Amniotic epithelial cell (primary cell): ENCODE data around the gene RYK.
A peak's percentile ranks its signal among the peaks of the same experiment; 100 is the strongest.
"Not testable (repeated sequence)": the region's sequence is repeated elsewhere in the genome, so short reads cannot be mapped to it uniquely, and the experiment has no call there.

ENCODE experiments used
- DNase-seq: peaks from one replicate; pipeline ENCODE4 v3.0.0-alpha.2; 2010; ENCODE audit warnings: low read depth

RYK gene

DNA sequence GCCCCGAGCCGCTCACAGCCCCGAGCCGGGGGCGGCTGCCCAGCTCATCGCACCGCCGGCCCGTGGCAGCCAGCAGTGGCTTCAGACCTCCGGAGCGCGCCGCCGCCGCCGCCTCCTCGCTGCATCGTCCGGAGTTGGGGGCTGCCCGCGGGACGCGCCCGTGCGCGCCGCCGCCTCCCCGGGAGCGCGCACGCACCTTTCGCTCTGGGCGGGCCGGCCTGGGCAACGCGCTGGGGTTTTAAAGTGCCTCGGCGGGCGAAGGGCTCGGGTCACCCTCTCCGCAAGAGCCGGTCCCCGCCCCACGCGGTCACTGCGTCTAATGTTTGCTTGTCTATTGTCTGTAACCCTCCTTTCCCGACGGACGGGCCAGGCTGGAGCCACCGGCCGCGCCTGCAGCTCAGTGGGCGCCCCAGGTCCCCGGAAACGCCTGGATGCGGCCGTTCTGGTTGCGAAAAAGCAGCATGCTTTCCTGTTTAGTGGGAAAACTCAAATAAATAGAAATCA, at the start of gene RYK:
RYK (minus strand) TSS at position 143 of the 504 bp plus-strand sequence. CDS start 205 bp downstream, outside the sequence.
- peak; percentile 59 for DNase-seq

- no peak for DNase-seq
These were observed 49.2 kb upstream of the RYK start for GRCh38 chr3:134299888-134300206.

DNA sequence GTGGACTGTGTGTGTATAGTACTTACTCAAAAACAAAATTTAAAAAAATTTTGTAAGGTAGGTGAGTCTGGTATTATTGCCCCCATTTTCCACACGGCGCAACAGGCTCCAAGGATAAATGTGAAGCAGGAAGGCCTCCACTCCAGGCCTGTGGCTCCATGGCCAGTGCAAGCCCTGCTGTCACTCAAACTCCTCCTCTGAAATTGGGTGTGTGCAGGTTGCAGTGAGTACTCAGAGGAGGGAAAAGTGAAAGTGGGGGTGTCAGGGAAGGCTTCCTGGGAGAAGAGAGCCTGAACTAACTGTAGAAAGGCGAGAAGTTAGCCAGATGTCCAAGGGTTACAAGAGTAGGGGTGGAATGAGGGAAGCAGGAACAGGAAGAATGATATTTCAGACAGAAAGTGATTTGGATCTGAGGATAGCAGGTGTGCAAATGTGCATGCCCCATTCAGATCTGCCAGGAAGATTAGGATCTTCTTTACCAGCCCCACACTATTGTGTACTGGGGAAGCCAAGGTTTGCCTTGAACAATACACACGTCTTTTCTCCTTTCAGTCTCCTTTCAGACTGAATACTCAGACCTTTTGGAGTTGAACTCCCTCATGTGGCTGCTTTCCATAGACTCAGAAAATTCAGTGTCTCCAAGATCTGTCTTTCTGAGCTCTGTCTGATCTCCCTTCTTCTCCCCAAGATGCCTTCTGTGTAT, 48.7 kb upstream of the RYK start:
- no peak for DNase-seq

DNA sequence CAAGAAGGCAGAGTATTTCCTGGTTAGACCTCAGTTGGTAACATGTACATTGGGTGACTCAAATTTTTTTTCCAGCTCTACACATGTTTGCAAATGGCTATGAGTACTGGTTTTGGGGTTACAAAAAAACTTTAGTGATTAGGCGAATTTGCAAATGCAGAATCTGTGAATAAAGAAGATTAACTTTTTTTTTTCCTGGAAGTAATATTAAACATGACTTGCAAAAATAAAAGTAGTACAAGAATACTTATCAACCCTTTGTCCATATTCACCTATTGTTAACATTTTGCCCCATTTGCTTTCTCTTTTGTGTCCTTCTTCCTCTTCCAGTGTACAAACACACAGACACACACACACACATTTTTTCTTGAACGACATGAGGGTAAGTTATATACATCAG, 47.6 kb upstream of the RYK start:
- no peak for DNase-seq

GRCh38 chr3:134296616-134297015, 46.0 kb upstream of the RYK start:
- DNase-seq: no peak

DNA sequence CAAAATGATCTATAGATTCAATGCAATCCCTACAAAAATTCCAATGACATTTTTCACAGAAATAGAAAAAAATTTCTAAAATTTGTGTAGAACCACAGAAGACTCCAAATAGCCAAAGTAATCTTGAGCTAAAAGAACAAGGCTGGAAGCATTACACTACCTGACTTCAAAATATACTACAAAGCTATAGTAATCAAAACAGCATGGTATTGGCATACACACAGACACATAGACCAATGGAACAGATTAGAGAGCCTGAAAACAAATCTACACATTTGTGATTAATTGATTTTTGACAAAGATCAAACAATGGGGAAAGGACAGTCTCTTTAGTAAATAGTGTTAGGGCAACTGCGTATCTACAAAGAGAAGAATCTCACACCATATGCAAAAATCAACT, 45.3 kb upstream of the RYK start:
- DNase-seq: no peak

- DNase-seq: no peak
These were observed 43.9 kb upstream of the RYK start for GRCh38 chr3:134294302-134295280.

GRCh38 chr3:134291319-134292254, 40.9 kb upstream of the RYK start:
- DNase-seq: peak; percentile 95

DNA sequence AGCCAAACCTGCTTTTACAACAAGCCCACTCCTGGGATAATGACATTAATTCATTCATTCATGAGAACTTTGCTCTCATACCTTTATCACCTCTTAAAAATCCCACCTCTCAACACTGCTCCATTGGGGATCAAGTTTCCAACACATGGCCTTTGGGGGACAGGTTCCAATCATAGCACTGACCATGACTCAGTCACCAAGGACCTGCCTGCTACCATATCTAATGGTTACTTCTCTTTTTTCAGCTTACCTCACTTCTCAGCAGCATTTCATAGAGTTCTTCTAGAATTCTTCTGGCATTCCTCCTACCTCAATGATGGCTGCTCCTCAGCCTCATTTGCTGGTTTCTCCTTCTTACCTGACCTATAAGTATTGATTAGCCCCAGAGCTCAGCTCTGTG, 36.9 kb upstream of the RYK start:
- DNase-seq: no peak

GRCh38 chr3:134284438-134284837, 33.8 kb upstream of the RYK start:
- DNase-seq: no peak

DNA sequence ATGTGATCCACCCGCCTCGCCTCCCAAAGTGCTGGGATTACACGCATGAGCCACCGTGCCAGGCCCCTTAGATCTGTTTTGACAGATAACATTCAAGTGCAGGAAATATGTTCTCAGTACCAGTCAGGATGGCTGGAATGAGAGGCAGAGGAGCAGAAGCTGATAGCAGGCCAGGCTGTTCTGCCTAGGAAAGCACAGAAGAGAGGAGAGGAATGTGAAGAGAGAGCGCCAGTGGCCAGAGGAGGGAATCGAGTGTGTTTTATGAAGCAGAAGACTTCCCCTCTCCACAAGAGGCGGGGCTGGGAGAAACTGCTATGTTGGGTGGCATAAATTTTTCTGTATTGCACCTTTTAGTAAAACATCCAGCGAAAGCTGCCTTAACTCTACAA, 32.0 kb upstream of the RYK start:
- peak; percentile 57 for DNase-seq

- peak; percentile 22 for DNase-seq
These were observed 31.4 kb upstream of the RYK start for GRCh38 chr3:134281912-134282658.

DNA sequence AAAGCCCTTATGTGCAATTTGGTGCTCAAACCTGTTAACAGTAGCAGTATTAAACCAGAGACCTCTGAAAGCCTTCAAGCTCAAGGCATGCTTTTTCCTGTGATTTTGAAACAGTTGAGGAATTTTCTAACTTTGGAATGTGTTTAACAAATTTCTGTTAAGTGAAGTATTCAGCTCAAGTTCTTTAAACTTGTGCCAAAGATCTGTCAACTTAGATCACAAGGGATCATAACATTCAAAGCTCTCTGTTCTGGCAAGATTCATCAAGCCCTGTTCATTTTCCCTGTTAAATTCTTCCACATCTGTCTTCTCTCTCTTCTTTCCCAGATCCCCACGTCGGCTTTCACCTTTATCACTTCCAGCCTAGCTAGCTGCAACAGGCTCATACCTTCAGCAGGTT, 28.8 kb upstream of the RYK start:
- peak; percentile 79 for DNase-seq

GRCh38 chr3:134277066-134277660, 26.5 kb upstream of the RYK start:
- DNase-seq: no peak

DNA sequence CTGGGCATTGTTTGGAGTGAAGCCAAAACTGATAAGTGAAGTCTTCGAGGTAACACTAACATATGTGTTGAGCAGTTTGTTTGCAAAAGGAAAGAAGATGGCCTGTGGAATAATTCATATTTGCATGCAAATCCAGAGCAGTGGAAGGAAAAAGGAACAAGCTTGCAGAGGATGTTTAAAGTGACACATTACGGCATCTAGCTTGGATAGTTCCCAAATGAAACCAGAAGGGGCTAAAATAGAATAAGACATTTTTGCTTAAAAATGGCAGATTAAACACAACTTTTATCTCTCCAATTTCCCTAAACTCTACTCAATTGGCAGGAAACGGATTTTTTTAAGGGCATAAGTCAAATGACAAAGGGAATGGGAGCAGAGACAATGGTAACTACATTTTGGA, 25.4 kb upstream of the RYK start:
- no peak for DNase-seq

DNA sequence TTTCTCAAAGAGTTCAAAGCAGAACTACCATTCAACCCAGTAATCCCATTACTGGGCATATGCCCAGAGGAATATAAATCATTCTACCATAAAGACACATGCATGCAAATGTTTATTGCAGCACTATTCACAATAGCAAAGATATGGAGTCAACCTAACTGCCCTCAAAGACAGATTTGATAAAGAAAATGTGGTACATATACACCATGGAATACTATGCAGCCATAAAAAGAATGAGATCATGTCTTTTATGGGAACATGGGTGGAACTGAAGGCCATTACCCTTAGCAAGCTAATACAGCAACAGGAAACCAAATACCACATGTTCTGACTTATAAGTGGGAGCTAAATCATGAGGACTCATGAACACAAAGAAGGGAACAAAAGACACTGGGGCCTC, 24.5 kb upstream of the RYK start:
- not testable (repeated sequence) for DNase-seq

DNA sequence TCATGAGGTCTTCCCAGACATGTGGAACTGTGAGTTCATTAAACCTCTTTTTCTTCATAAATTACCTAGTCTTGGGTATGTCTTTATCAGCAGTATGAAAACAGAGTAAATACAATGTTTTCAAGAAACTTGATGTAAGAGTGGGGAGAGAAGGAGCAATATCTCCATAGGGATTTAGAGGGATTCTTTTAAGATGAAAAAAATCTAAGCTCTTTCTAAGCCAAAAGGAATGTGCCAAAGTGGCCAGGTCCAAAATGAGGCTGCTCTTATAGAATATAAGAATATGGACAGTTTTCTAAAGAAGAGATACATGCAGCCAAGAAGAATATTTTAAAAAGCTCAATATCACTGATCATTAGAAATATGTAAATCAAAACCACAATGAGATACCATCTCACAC, 23.9 kb upstream of the RYK start:
- peak; percentile 18 for DNase-seq

GRCh38 chr3:134267996-134268395, 17.3 kb upstream of the RYK start:
- no peak for DNase-seq

GRCh38 chr3:134260987-134261386, 10.3 kb upstream of the RYK start:
- no peak for DNase-seq

GRCh38 chr3:134258761-134259347, 8.2 kb upstream of the RYK start:
- no peak for DNase-seq

- no peak for DNase-seq
These were observed 4.7 kb upstream of the RYK start for GRCh38 chr3:134255404-134255803.
